Measurements from ENCODE around the gene LINC01488. TPM values are rescaled to one million over a fixed set of nuclear protein-coding genes. Genes with fewer than 3 reads are reported as not detected.
A peak's percentile ranks its signal among the peaks of the same experiment; 100 is the strongest.

LINC01488 gene
- total RNA-seq, 1 donor from 2014 or later: not detected

DNA sequence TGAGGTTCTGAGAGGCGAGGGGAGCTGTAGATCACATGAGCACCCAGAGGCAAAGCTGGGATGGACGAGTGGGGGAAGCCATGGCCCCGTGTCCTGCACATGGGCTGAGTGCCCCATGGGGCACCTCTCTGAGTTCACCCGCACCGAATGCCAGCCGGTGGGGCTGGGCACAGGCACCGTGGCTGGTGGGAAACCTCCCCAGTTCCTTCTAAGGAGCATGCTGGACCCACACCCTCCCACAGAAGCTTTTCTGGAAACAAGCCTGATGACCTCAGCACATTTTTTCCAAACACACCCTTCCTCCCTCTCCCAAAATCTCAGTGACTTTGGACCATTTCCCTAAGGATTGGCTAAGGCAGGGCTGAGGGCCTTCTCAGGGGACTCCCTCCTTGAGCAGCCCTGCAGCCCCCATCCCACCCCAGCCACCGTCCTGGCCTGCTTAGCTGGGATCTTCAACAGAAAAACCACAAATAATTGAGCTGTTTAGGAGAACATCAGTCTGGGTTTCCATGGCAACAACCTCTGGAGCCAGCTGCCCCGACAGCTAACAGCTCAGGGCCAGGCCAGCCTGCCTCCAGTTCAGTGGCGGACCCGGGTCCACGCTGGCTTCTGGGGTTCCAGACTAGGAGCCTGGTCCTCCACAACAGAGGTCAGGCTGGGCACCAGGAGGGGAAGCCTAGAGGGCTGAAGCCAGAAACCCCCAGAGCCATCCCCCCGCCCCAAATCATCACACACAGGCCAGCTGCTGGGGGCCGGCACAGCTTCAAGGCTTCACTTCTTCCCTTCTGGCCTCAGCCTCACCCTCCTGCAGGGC lies 18.1 kb upstream of the LINC01488 start:
- Histone ChIP-seq H3K9me3 (no peaks in the 10 kb centered on the region), H3K4me1 (no peaks in the 10 kb centered on the region), H3K36me3 (no peaks in the 10 kb centered on the region), H3K27ac (no peak overlapping the region), H3K4me3 (no peak overlapping the region), H3K27me3 (no peaks in the 10 kb centered on the region)
- DNase-seq: no peak
- ATAC-seq: no peak
- intact Hi-C loops (cut with DNase I): no loop called here
- TF ChIP-seq, protein P1, sequence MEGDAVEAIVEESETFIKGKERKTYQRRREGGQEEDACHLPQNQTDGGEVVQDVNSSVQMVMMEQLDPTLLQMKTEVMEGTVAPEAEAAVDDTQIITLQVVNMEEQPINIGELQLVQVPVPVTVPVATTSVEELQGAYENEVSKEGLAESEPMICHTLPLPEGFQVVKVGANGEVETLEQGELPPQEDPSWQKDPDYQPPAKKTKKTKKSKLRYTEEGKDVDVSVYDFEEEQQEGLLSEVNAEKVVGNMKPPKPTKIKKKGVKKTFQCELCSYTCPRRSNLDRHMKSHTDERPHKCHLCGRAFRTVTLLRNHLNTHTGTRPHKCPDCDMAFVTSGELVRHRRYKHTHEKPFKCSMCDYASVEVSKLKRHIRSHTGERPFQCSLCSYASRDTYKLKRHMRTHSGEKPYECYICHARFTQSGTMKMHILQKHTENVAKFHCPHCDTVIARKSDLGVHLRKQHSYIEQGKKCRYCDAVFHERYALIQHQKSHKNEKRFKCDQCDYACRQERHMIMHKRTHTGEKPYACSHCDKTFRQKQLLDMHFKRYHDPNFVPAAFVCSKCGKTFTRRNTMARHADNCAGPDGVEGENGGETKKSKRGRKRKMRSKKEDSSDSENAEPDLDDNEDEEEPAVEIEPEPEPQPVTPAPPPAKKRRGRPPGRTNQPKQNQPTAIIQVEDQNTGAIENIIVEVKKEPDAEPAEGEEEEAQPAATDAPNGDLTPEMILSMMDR (IDR thresholded peaks at IDR 0.05): no peak

DNA sequence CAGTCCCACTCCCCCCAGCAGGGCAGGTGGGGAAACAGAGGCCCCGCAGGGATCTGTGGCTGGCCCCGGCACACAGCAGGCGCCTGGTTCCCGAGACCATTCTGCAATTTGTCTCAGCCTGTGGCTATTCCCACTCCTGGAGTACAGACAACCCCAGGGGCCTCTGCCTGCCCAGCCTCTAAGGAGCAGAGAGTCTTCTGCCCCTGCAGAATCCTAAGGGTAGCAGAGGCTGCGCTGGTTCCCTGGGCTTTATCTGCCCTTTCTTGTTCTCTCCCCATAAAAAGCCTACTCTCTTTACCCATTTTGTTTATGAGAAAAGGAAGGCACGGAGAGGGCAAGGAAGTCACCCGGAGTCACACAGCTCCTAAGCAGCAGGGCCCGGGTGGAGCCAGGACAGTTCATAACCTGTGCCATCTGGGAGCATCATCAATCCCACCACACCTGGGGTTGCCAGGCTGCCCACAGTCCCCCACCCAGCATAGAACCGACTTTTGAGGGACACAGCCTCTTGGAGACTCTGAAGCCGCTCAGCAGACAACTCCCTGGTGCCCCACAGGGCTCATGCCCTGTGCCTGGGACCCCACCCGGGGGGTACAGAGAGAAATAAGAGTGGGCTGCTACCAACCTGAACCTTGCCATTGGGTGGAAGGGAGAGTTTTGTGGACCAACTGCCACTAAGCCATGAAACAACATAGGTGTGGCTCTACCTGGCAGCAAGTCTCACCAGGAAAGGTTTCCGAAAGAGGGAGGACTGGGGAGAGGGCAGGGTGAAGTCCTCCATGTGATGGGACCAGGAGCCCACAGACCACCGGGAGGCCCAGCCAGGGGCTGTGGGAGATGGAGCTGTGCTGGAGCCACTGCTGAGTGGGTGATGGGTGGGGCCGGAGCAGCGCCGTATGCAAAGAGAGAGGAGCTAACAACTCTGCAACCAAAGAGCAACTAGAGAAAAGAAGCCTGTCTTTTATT lies 17.2 kb upstream of the LINC01488 start:
- Histone ChIP-seq H3K27me3 (no peaks in the 10 kb centered on the region), H3K4me1 (no peaks in the 10 kb centered on the region), H3K4me3 (no peak overlapping the region), H3K36me3 (no peaks in the 10 kb centered on the region), H3K9me3 (no peaks in the 10 kb centered on the region), H3K27ac (no peak overlapping the region)
- intact Hi-C loops (cut with DNase I): no loop called here
- ATAC-seq (no peak), DNase-seq (no peak)
- TF ChIP-seq, protein P1 (IDR thresholded peaks at IDR 0.05): no peak

DNA sequence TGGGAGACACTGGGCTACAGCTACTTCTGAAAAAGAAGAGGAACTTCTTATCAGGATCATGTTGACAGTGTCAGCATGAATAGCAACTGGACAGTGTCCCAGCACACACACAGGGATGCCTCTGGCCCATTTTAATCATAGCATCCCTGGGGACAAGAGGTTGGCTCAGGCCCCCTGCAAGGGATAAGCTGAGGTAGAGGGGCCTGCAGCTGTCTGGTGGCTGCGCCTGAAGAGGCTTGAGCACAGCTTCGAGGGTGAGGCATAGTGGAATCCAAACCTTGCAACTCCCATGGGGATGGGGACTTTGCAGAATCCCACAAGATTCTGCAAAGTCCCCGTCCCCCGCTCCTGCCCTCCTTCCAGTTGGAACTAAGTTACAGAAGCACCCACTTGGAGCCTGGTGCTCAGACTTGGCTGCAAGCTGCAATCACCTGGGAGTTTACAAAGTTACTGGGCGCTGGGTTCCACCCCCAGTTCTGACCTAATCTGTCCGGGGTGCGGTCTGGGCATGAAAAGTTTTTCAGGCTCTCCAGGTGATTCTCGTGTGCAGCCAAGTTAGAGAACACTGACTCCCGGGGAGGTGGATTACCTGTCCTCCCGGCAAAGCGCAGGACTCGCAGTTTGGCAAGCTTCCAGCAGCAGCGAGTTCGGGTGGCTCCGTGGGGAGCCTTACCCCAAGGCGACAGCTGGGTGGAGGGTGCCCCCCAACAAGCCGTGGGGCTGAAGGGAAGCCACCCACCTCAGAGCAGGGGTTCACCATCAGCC lies 16.0 kb upstream of the LINC01488 start:
- H3K4me3 ChIP-seq: no peak overlapping the region
- no peaks in the 10 kb centered on the region for H3K36me3 ChIP-seq
- no peaks in the 10 kb centered on the region for H3K4me1 ChIP-seq
- TF ChIP-seq, protein P1 (IDR thresholded peaks at IDR 0.05): no peak
- H3K9me3 ChIP-seq: no peaks in the 10 kb centered on the region
- no peak overlapping the region for H3K27ac ChIP-seq
- no peaks in the 10 kb centered on the region for H3K27me3 ChIP-seq
- ATAC-seq: peak; percentile 27
- DNase-seq: no peak
- intact Hi-C loops (cut with DNase I): no loop called here

DNA sequence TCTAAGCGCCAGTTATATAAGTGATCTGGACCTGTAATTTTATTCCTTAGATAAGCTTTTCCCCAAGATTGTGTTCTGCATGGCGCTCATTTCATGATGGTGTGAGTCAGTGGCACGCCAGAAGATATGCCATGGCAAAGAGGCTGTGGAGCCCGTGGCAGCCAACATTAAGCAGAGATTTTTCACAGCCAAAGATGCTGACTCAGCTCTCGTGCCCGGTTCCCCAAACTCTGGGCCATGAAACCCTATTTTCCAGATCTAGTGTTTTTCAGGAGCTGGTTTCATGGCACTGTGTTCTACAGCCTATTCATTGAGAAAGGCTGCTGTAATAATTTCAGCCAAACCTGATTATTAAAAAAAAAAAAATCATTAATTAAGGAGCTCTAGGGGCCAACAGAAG lies 15.4 kb upstream of the LINC01488 start:
- DNase-seq: no peak
- H3K27ac ChIP-seq: no peak overlapping the region
- no peak overlapping the region for H3K4me3 ChIP-seq
- intact Hi-C loops (cut with DNase I): no loop called here
- no peak for ATAC-seq
- no peaks in the 10 kb centered on the region for H3K36me3 ChIP-seq
- H3K9me3 ChIP-seq: no peaks in the 10 kb centered on the region
- no peaks in the 10 kb centered on the region for H3K27me3 ChIP-seq
- TF ChIP-seq, protein P1 (IDR thresholded peaks at IDR 0.05): no peak
- H3K4me1 ChIP-seq: no peaks in the 10 kb centered on the region

DNA sequence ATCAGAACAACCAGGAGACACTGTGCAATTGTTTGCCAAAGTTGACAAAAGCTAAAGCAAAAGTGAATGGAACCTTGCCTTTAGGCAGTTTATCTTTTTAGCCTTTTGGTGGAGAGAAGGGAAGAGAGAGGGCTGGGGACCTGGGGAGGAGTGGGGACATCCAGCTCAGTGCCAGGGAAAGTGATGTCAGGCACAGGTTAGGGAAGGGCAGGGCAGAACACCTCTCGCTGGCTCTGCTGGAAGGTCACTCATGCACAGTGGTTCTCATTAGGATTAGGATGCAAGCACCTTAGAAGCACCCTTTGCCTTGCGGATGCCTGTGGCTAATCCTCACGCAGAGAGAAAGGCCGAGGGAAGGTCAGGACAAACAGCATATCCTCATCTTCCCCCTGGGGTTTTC lies 14.3 kb upstream of the LINC01488 start:
- DNase-seq (no peak), ATAC-seq (no peak)
- H3K27ac ChIP-seq: no peak overlapping the region
- no peak overlapping the region for H3K4me3 ChIP-seq
- H3K4me1 ChIP-seq: no peaks in the 10 kb centered on the region
- no peaks in the 10 kb centered on the region for H3K27me3 ChIP-seq
- intact Hi-C loops (cut with DNase I): no loop called here
- TF ChIP-seq, protein P1 (IDR thresholded peaks at IDR 0.05): no peak
- H3K9me3 ChIP-seq: no peaks in the 10 kb centered on the region
- no peaks in the 10 kb centered on the region for H3K36me3 ChIP-seq

Measured in upper lobe of right lung (tissue), 1 donor.